Lower leg skin (tissue), 3 donors: Measurements from ENCODE around the gene TUBB8B.
"Not testable (repeated sequence)": the region's sequence is repeated elsewhere in the genome, so short reads cannot be mapped to it uniquely, and the experiment has no call there.

Experiments used
- CTCF ChIP-seq, 3 donors: fragments of 450-650 bp; IDR thresholded peaks; one replicate each; pipeline ENCODE4 v1.5.1; 2016; ENCODE audit warnings: antibody characterized with exemption in 3 of 3, mild to moderate bottlenecking in 3 of 3, moderate library complexity in 2 of 3
- POLR2A ChIP-seq, 2 donors: fragments of 450-650 bp; IDR thresholded peaks; one replicate each; pipeline ENCODE4 v1.6.1; 2016 to 2017; ENCODE audit warnings: antibody characterized with exemption in 2 of 2, mild to moderate bottlenecking in 1 of 2, moderate library complexity in 1 of 2

GRCh38 chr18:13177-13576, 36.2 kb downstream of the TUBB8B start:
- not testable (repeated sequence) for TF ChIP-seq CTCF, POLR2A (IDR thresholded peaks at IDR 0.05)
